C1 segment of cervical spinal cord (tissue), 14 donors: ENCODE data around the gene FLT4.

ENCODE experiments used
- DNase-seq, 14 donors: peaks; one replicate each; lab custom pipeline; 2025; lab: John Stamatoyannopoulos, UW

FLT4 gene

GRCh38 chr5:180643191-180643851 is 6.1 kb downstream of the FLT4 start:
- no peak for DNase-seq

- DNase-seq: no peak
These were observed 6.6 kb downstream of the FLT4 start for GRCh38 chr5:180642779-180643178.

GRCh38 chr5:180642181-180642775 is 7.1 kb downstream of the FLT4 start:
- DNase-seq: no peak

- no peak for DNase-seq
These were observed 7.9 kb downstream of the FLT4 start for GRCh38 chr5:180641566-180641900.

GRCh38 chr5:180640861-180641565 is 8.4 kb downstream of the FLT4 start:
- DNase-seq: no peak

- no peak for DNase-seq
These were observed 8.9 kb downstream of the FLT4 start for GRCh38 chr5:180640611-180640860.

GRCh38 chr5:180639741-180640610 is 9.4 kb downstream of the FLT4 start:
- no peak for DNase-seq

GRCh38 chr5:180639287-180639686 is 10.1 kb downstream of the FLT4 start:
- no peak for DNase-seq

- no peak for DNase-seq
These were observed 11.3 kb downstream of the FLT4 start for GRCh38 chr5:180637962-180638680.

- DNase-seq: no peak
These were observed 12.9 kb downstream of the FLT4 start for GRCh38 chr5:180636403-180637075.

GRCh38 chr5:180636016-180636402 is 13.4 kb downstream of the FLT4 start:
- DNase-seq: no peak

- DNase-seq: no peak
These were observed 15.9 kb downstream of the FLT4 start for GRCh38 chr5:180633283-180634177.

GRCh38 chr5:180632768-180633167 is 16.6 kb downstream of the FLT4 start:
- DNase-seq: no peak

GRCh38 chr5:180631549-180632383 is 17.6 kb downstream of the FLT4 start:
- DNase-seq: no peak

- no peak for DNase-seq
These were observed 19.0 kb downstream of the FLT4 start for GRCh38 chr5:180630426-180630825.

- no peak for DNase-seq
These were observed 19.5 kb downstream of the FLT4 start for GRCh38 chr5:180629831-180630382.

GRCh38 chr5:180628827-180629750 is 20.3 kb downstream of the FLT4 start:
- DNase-seq: no peak

- no peak for DNase-seq
These were observed 21.2 kb downstream of the FLT4 start for GRCh38 chr5:180628211-180628610.
